Naive thymus-derived CD4-positive, alpha-beta T cell (primary cell): ENCODE results near the gene PIK3C2B. TPM values are rescaled to one million over a fixed set of nuclear protein-coding genes. Genes with fewer than 3 reads are reported as not detected.

ENCODE experiments used
- ATAC-seq: fragments of 150-1000 bp; cut with Tn5 transposase; 2 replicates; pipeline ENCODE4 v1.10.0; 2021; ENCODE audit warnings: mild to moderate bottlenecking, moderate library complexity
- CTCF ChIA-PET: fragments of 350-600 bp; sonication (Branson Sonifier 250); formaldehyde crosslinking; loops from one replicate; lab custom pipeline; 2021; ENCODE audit warnings: antibody characterized with exemption; lab: Charles Lee
- POLR2A ChIA-PET: fragments of 350-600 bp; sonication (Branson Sonifier 250); formaldehyde crosslinking; loops from one replicate; lab custom pipeline; 2021; ENCODE audit warnings: antibody characterized with exemption, inconsistent platforms; lab: Charles Lee
- DNase-seq, 9 donors: peaks; one replicate each; pipeline versions ENCODE4 v3.0.0 to v3.0.0-alpha.2; 2020 to 2022; ENCODE audit warnings: mixed read lengths in 1 of 9
- H3K27ac ChIP-seq: one replicate; pipeline ENCODE4 v1.7.0; 2013; ENCODE audit warnings: mild to moderate bottlenecking, low read depth, low read length, moderate library complexity
- H3K27me3 ChIP-seq, 2 donors: one replicate each; pipeline ENCODE4 v1.7.0; 2013; ENCODE audit warnings: low read length in 2 of 2, mild to moderate bottlenecking in 2 of 2, moderate library complexity in 2 of 2; ENCODE audit not compliant: control insufficient read depth in 2 of 2, insufficient read depth in 2 of 2
- H3K36me3 ChIP-seq, 3 experiments: 1 replicate in 2 of 3; 2 replicates in 1 of 3; pipeline ENCODE4 v1.7.0; 2013; ENCODE audit warnings: low read length in 3 of 3, mild to moderate bottlenecking in 3 of 3, moderate library complexity in 1 of 3; ENCODE audit not compliant: insufficient read depth in 3 of 3, control insufficient read depth in 2 of 3
- H3K4me1 ChIP-seq, 2 donors: one replicate each; pipeline ENCODE4 v1.7.0; 2013; ENCODE audit warnings: low read length in 2 of 2, mild to moderate bottlenecking in 2 of 2, moderate library complexity in 1 of 2; ENCODE audit not compliant: control insufficient read depth in 2 of 2, insufficient read depth in 2 of 2
- H3K4me3 ChIP-seq: 2 replicates; pipeline ENCODE4 v1.7.0; 2013; ENCODE audit warnings: mild to moderate bottlenecking, low read length
- H3K9me3 ChIP-seq, 3 experiments: 1 replicate in 2 of 3; 2 replicates in 1 of 3; pipeline ENCODE4 v1.7.0; 2013; ENCODE audit warnings: low read length in 3 of 3; ENCODE audit not compliant: control insufficient read depth in 2 of 3
- H3K27ac Mint-ChIP-seq, 9 donors: one replicate each; pipeline ENCODE4 v1.8.0; 2020 to 2022; ENCODE audit warnings: mixed read lengths in 9 of 9, mild to moderate bottlenecking in 8 of 9, moderate library complexity in 5 of 9, inconsistent platforms in 2 of 9
- H3K27me3 Mint-ChIP-seq, 5 donors: one replicate each; pipeline ENCODE4 v1.8.0; 2021 to 2022; ENCODE audit warnings: mixed read lengths in 5 of 5, mild to moderate bottlenecking in 1 of 5
- H3K36me3 Mint-ChIP-seq, 5 donors: one replicate each; pipeline ENCODE4 v1.8.0; 2020 to 2022; ENCODE audit warnings: mixed read lengths in 5 of 5, mild to moderate bottlenecking in 3 of 5, inconsistent platforms in 1 of 5
- H3K4me1 Mint-ChIP-seq, 7 donors: one replicate each; pipeline ENCODE4 v1.8.0; 2020 to 2022; ENCODE audit warnings: mixed read lengths in 7 of 7, mild to moderate bottlenecking in 3 of 7, inconsistent platforms in 1 of 7
- H3K4me3 Mint-ChIP-seq, 10 donors: one replicate each; pipeline ENCODE4 v1.8.0; 2020 to 2022; ENCODE audit warnings: mild to moderate bottlenecking in 10 of 10, mixed read lengths in 10 of 10, moderate library complexity in 6 of 10, inconsistent platforms in 2 of 10
- H3K9me3 Mint-ChIP-seq, 11 donors: one replicate each; pipeline ENCODE4 v1.8.0; 2020 to 2022; ENCODE audit warnings: mixed read lengths in 11 of 11, mild to moderate bottlenecking in 4 of 11, inconsistent platforms in 1 of 11, moderate library complexity in 1 of 11
- intact Hi-C, 2 donors: fragments of 100-400 bp; cut with micrococcal nuclease; formaldehyde crosslinking; loops; one replicate each; pipeline ENCODE4 v1.15.1; 2023
- polyA plus RNA-seq, 2 donors: library from polyadenylated mRNA; unstranded; fragments of 300-500 nt; fragmentation: Illumina TruSeq; gene quantifications; one replicate each; pipeline ENCODE4 v1.2.3, GENCODE V29; 2021
- total RNA-seq, 6 experiments: library from RNA in 5 of 6; stranded (reverse) in 5 of 6; gene quantifications; 1 replicate in 5 of 6; 2 replicates in 1 of 6; pipeline ENCODE4 v1.2.3 and lab custom pipeline; 2021 to 2026

PIK3C2B gene
- total and polyA plus RNA-seq, 7 experiments from 2014 or later = 2.7 to 41.9 (median 27.6) TPM

DNA sequence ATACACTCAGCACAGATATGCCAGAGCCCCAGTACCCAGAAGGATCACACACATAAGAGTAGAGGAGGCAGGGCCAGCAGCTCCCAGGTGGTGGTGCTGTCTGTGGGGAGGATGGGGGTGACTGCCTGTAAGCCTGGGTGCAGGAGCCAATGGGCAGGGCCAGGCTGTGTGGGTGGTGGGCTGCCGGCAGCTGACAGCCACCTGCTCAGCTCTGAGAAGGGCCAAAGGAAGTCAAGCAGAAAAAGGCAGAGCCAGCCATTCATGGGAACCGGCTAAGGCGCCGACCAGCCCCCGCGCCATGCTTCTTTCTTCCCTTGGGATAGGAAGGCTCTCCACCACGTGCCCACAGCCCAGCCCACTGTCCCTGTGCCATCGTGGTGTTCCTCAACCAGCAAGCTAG is 14.1 kb downstream of the PIK3C2B start:
- Mint-ChIP-seq H3K4me1 (peaks cover 40 to 89% (median 80%) of the 10 kb centered on the region in 7 donors), H3K4me3 (peak overlapping the region in 7 of 10 donors; percentile 5 to 69 (median 61))

DNA sequence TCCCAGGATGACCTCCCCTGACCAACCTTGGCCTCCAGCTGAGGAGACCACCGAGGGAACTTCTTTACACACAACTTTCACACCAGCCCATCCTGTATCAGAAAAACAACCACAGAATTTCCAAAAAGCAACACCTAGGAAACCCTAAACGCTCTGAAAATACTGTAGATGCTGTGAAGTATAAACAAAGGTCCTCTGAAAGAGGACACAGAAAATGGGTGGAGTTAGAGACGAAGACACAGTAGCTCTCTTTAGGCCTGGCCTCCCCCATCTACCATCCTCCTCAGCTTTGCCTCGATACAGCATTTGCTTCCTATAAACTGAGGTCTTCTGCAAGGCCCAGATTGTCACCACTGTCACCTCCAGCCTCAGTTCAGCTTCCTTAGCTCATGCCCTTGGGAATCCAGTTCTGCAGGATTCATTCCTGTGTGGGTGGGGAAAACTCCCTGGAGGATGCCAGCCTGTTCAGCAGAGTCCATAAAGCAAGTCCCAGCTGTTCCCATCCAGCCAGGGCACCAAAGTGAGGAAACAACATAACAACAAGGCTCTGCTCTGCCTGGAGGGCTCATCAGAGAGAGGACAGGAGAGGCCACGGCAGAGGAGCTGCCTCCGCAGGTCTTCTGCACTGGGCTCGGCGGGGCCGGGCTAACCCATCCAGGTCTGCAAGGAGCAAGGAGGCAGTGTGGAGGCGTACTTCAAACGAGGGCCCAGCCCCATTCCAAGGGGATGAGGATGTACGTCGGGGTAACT is 15.0 kb downstream of the PIK3C2B start:
- no peaks in the 10 kb centered on the region for H3K27me3 ChIP-seq
- Mint-ChIP-seq H3K4me1 (peaks cover 40 to 91% (median 80%) of the 10 kb centered on the region in 7 donors), H3K36me3 (peaks cover 0 to 17% (median 4%) of the 10 kb centered on the region in 5 donors), H3K9me3 (no peaks in the 10 kb centered on the region), H3K27ac (peak overlapping the region in 6 of 9 donors; percentile 18 to 72 (median 28)), H3K27me3 (no peaks in the 10 kb centered on the region), H3K4me3 (peak overlapping the region in 3 of 10 donors; percentile 19 to 39 (median 29))
- CTCF ChIA-PET = interaction anchor here (1.2 to 1.5 kb wide), 3 partner anchors 15 to 285 kb away, joined by 3 to 5 read pairs (median 4); partner anchors contain the start of gene PIK3C2B
- POLR2A ChIA-PET = interaction anchor here (0.6 to 1.3 kb wide), 4 partner anchors 13 to 1177 kb away, joined by 3 to 5 read pairs (median 4); partner anchors contain the start of gene PIK3C2B
- H3K9me3 ChIP-seq = no peaks in the 10 kb centered on the region
- H3K36me3 ChIP-seq = no peaks in the 10 kb centered on the region
- no peak overlapping the region for H3K27ac ChIP-seq
- H3K4me3 ChIP-seq = no peak overlapping the region
- no peak for ATAC-seq
- intact Hi-C loops = loop anchor here in 1 of 2 donors (2.0 kb wide), 2 partner anchors 15 to 23 kb away; partner anchors contain the start of gene PIK3C2B
- H3K4me1 ChIP-seq = peaks cover 13 to 53% of the 10 kb centered on the region in 2 donors
- no peak for DNase-seq

More for the DNA sequence above, 14.1 kb downstream of the PIK3C2B start:
- intact Hi-C loops = loop anchor here in 1 of 2 donors (2.0 kb wide), 2 partner anchors 14 to 22 kb away; partner anchors contain the start of gene PIK3C2B
- ATAC-seq (peak; percentile 26), DNase-seq (no peak)
- ChIA-PET CTCF (interaction anchor here (0.9 kb wide), 1 partner anchor 12 kb away, joined by 3 read pairs; no protein-coding TSS in a partner anchor), POLR2A (interaction anchor here (0.6 to 1.3 kb wide), 3 partner anchors 12 to 17 kb away, joined by 3 to 5 read pairs (median 4); partner anchors contain the start of gene PIK3C2B)
- H3K36me3 Mint-ChIP-seq = peaks cover 0 to 20% (median 3%) of the 10 kb centered on the region in 5 donors
- H3K4me1 ChIP-seq = peaks cover 13 to 44% of the 10 kb centered on the region in 2 donors
- no peaks in the 10 kb centered on the region for H3K36me3 ChIP-seq
- no peak overlapping the region for H3K27ac ChIP-seq
- no peaks in the 10 kb centered on the region for H3K27me3 Mint-ChIP-seq
- H3K9me3 ChIP-seq = no peaks in the 10 kb centered on the region
- H3K27me3 ChIP-seq = no peaks in the 10 kb centered on the region
- no peak overlapping the region for H3K4me3 ChIP-seq
- no peaks in the 10 kb centered on the region for H3K9me3 Mint-ChIP-seq
- peak overlapping the region in 6 of 9 donors; percentile 43 to 84 (median 74) for H3K27ac Mint-ChIP-seq

DNA sequence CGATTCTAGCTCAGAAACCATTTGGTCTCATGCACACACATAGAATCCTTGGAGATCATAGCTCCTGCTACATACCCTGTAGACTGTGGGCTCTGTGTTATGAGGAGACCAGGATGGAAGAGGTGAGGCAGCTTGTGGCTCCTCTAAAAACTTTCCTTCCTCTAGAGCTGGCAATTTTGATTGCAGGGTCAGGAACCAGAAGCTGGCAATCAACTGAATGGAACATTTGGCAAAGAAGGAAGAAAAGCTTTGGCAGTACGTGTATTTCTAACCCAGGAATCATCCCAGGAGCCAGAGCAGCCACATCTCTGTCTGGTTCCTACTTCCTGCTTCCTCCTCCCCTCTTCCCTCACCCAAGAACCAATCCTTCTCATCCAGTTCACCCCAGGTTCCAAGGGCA is 15.7 kb downstream of the PIK3C2B start:
- no peaks in the 10 kb centered on the region for H3K27me3 Mint-ChIP-seq
- ChIA-PET CTCF (interaction anchor here (1.2 to 1.5 kb wide), 4 partner anchors 15 to 285 kb away, joined by 3 to 5 read pairs (median 4); partner anchors contain the start of gene PIK3C2B), POLR2A (interaction anchor here (0.6 to 1.0 kb wide), 2 partner anchors 15 to 1177 kb away, joined by 3 read pairs; no protein-coding TSS in a partner anchor)
- no peak for DNase-seq
- Histone ChIP-seq H3K9me3 (no peaks in the 10 kb centered on the region), H3K27ac (no peak overlapping the region), H3K36me3 (no peaks in the 10 kb centered on the region), H3K27me3 (no peaks in the 10 kb centered on the region), H3K4me1 (peaks cover 13 to 53% of the 10 kb centered on the region in 2 donors), H3K4me3 (no peak overlapping the region)
- H3K36me3 Mint-ChIP-seq = peaks cover 0 to 20% (median 7%) of the 10 kb centered on the region in 5 donors
- peak overlapping the region in 6 of 9 donors; percentile 18 to 76 (median 38) for H3K27ac Mint-ChIP-seq
- intact Hi-C loops = no loop called here
- no peaks in the 10 kb centered on the region for H3K9me3 Mint-ChIP-seq
- H3K4me1 Mint-ChIP-seq = peaks cover 41 to 94% (median 82%) of the 10 kb centered on the region in 7 donors
- ATAC-seq = no peak
- no peak overlapping the region for H3K4me3 Mint-ChIP-seq

DNA sequence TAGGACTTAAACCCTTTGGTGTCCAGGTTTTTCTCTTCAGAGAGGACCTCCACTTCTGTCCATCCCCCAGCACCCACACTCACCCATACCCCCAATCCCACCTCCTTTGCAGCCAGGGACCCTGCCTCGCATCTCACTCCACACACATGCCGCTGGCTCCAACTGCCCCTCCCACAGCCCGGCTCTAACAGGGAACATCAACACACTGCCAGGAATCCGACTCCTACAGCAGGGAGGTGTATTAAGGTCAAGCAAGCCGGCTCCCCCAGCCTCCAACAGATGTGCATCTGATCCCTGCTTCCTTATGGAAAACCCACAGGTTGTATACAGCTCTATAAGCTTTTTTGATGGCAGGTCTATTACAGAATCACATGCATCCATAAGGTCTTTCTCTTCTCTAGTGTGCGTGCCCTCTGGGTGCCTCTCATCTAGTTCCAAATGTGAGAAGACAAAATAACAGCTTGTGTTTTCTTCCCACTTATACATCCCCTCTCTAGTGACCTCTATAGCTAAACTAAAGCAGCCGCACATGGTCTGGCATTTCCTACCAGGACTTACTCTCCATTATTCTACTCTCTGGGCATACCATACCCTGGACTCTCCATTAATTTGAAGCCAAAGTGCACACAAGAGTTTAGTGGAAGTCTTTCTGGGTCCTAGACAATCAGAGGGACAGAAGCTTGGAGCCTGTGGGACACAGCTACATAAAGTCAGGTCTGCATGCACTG is 16.3 kb downstream of the PIK3C2B start:
- H3K27me3 Mint-ChIP-seq = no peaks in the 10 kb centered on the region
- DNase-seq (no peak), ATAC-seq (no peak)
- Histone ChIP-seq H3K36me3 (no peaks in the 10 kb centered on the region), H3K9me3 (no peaks in the 10 kb centered on the region), H3K4me3 (no peak overlapping the region), H3K4me1 (peaks cover 13 to 53% of the 10 kb centered on the region in 2 donors), H3K27me3 (no peaks in the 10 kb centered on the region), H3K27ac (no peak overlapping the region)
- H3K36me3 Mint-ChIP-seq = peaks cover 0 to 16% (median 4%) of the 10 kb centered on the region in 5 donors
- intact Hi-C loops = no loop called here
- peaks cover 36 to 94% (median 80%) of the 10 kb centered on the region in 7 donors for H3K4me1 Mint-ChIP-seq
- no peaks in the 10 kb centered on the region for H3K9me3 Mint-ChIP-seq
- POLR2A ChIA-PET = interaction anchor here (1.0 kb wide), 2 partner anchors 15 to 32 kb away, joined by 3 read pairs; no protein-coding TSS in a partner anchor
- peak overlapping the region in 4 of 9 donors; percentile 3 to 76 (median 45) for H3K27ac Mint-ChIP-seq
- CTCF ChIA-PET = interaction anchor here (1.0 to 1.5 kb wide), 5 partner anchors 15 to 286 kb away, joined by 3 to 5 read pairs (median 3); partner anchors contain the start of gene PIK3C2B
- no peak overlapping the region for H3K4me3 Mint-ChIP-seq

DNA sequence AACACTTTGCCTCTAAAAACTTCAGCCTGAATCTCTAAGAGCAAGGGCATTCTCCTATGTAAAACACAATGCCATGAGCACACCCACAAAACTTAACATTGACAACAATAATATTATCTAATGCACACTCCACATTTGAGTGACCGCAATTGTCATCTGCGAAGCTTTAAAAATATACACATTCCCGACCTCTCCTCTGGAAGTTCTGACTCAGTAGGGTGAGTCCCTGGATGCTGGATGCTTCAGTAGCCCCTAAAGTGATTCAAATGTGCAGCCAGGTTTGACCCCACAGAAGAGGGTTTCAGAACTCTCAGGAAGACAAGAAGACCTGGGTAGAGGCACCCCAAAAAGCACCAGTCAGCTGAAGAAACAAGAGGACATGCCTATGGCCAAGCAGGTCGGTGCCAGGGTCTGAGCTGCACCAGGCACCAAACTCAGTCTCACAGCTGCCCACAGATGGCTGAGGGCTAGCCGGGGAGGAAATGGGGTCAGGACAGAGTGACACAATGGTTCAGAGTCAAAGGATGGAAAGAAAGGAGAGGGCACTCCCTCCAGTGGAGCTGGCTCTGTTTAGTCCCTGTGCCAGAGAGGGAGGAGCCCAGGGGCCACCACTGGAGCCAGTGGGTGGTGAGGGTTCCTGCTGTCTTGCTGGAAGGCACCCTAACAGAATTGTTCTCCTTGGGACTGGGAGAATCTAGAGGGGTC is 17.4 kb downstream of the PIK3C2B start:
- Mint-ChIP-seq H3K9me3 (no peaks in the 10 kb centered on the region), H3K4me3 (peak overlapping the region in 3 of 10 donors; percentile 12 to 28 (median 12)), H3K27me3 (no peaks in the 10 kb centered on the region), H3K36me3 (peaks cover 0 to 14% (median 5%) of the 10 kb centered on the region in 5 donors), H3K27ac (peak overlapping the region in 4 of 9 donors; percentile 12 to 88 (median 36)), H3K4me1 (peaks cover 30 to 90% (median 74%) of the 10 kb centered on the region in 7 donors)
- Histone ChIP-seq H3K36me3 (no peaks in the 10 kb centered on the region), H3K4me1 (peaks cover 13 to 53% of the 10 kb centered on the region in 2 donors), H3K27ac (no peak overlapping the region), H3K27me3 (no peaks in the 10 kb centered on the region), H3K4me3 (no peak overlapping the region), H3K9me3 (no peaks in the 10 kb centered on the region)
- intact Hi-C loops = no loop called here
- CTCF ChIA-PET = no interaction called here
- ATAC-seq (no peak), DNase-seq (no peak)
- POLR2A ChIA-PET = interaction anchor here (1.0 kb wide), 1 partner anchor 31 kb away, joined by 3 read pairs; no protein-coding TSS in a partner anchor
